Heart left ventricle (tissue), 16 donors: ENCODE measurements around the gene KCNMB2. TPM values are rescaled to one million over a fixed set of nuclear protein-coding genes. Genes with fewer than 3 reads are reported as not detected.

Source experiments
- ATAC-seq, 4 donors: fragments of 200-7000 bp; cut with Tn5 transposase; one replicate each; pipeline ENCODE4 v1.9.1; 2020 to 2022; ENCODE audit warnings: moderate library complexity in 4 of 4, mild to moderate bottlenecking in 3 of 4, moderate number of reproducible peaks in 1 of 4
- DNase-seq, 5 donors: peaks; one replicate each; pipeline ENCODE4 v3.0.0-alpha.2; 2020
- H3K27ac ChIP-seq, 12 donors: fragments of 200-600 bp; sonication (generic) in 4 of 12; one replicate each; pipeline versions ENCODE4 v1.5.0 to v1.8.0; 2016 to 2022; ENCODE audit warnings: mild to moderate bottlenecking in 2 of 12
- H3K27me3 ChIP-seq, 9 donors: fragments of 200-600 bp; sonication (generic) in 2 of 9; one replicate each; pipeline versions ENCODE4 v1.5.1 to v1.8.0; 2016 to 2022; ENCODE audit warnings: mild to moderate bottlenecking in 3 of 9
- H3K36me3 ChIP-seq, 9 donors: fragments of 200-600 bp; sonication (generic) in 2 of 9; one replicate each; pipeline versions ENCODE4 v1.5.0 to v1.8.0; 2018 to 2022; ENCODE audit warnings: mild to moderate bottlenecking in 2 of 9
- H3K4me1 ChIP-seq, 12 donors: fragments of 200-600 bp; sonication (generic) in 4 of 12; one replicate each; pipeline versions ENCODE4 v1.5.0 to v1.8.0; 2016 to 2022; ENCODE audit warnings: mild to moderate bottlenecking in 3 of 12
- H3K4me3 ChIP-seq, 12 donors: fragments of 200-600 bp; sonication (generic) in 4 of 12; one replicate each; pipeline versions ENCODE4 v1.5.0 to v1.8.0; 2017 to 2022; ENCODE audit warnings: mild to moderate bottlenecking in 9 of 12, moderate library complexity in 4 of 12
- H3K9me3 ChIP-seq, 12 donors: fragments of 200-600 bp; sonication (generic) in 4 of 12; one replicate each; pipeline versions ENCODE4 v1.5.0 to v1.8.0; 2016 to 2022; ENCODE audit warnings: mild to moderate bottlenecking in 1 of 12
- CTCF ChIP-seq, 12 donors: fragments of 200-600 bp; sonication (generic) in 4 of 12; IDR thresholded peaks; one replicate each; pipeline versions ENCODE4 v1.5.0 to v1.8.0; 2018 to 2022; ENCODE audit warnings: antibody characterized with exemption in 12 of 12, mild to moderate bottlenecking in 5 of 12
- POLR2A ChIP-seq, 2 donors: fragments of 450-650 bp; IDR thresholded peaks; one replicate each; pipeline ENCODE4 v1.6.1; 2017; ENCODE audit warnings: antibody characterized with exemption in 2 of 2, mild to moderate bottlenecking in 2 of 2, moderate library complexity in 2 of 2
- WGBS, 4 donors: extraction: QIAGEN DNeasy Blood & Tissue Kit in 2 of 4; methylation state at CpG; one replicate each; pipeline versions ENCODE4 v1.1.5 to v1.1.7; 2013 to 2018; 5-methylcytosine and 5-hydroxymethylcytosine counted together
- intact Hi-C, 10 donors: fragments of 100-400 bp; cut with DNase I; formaldehyde crosslinking; loops; one replicate each; pipeline versions ENCODE4 v1.11.1 to v1.14.2; 2022
- polyA plus RNA-seq, 2 donors: library from polyadenylated mRNA; stranded (reverse); fragments of 200-250 nt; gene quantifications; one replicate each; pipeline ENCODE4 v1.2.3, GENCODE V29; 2013
- total RNA-seq, 9 donors: library from RNA; depleted of rRNA in 2 of 9; stranded (reverse); fragments of >200 nt in 2 of 9; fragmentation: NEBNext Ultra II Directional in 3 of 9; extraction: Animal tissue kit (Norgen Biotek cat#: 25700) in 3 of 9; gene quantifications; one replicate each; pipeline versions ENCODE4 v1.1.0 to v1.2.4, GENCODE V29; 2016 to 2023
- donor health status: ischemic (EF 13 %, LVEDD 7.1; RV severe dilation, severe dysfunction).
- donor health status: healthy with polysubstance abuse.
- donor health status: DM: no; HTN: yes; CAD: no.
- donor health status: DM: no; HTN: no; CAD: no.
- donor health status: ischemic (EF 25% LVEDD 6.9; RV normal size, moderate dysfunction).
- donor health status: ischemic (EF 25% LVEDD 5.7; RV mildly dilated, moderate dysfunction).
- donor health status: healthy.
- donor health status: DM: yes; HTN: yes; CAD: no.
- donor health status: ischemic (EF 35%, LVEDD 5.7; RV mildly dilated, moderate dysfunction).
- donor health status: nonischemic (EF 11% LVEDD 7.7; RV severe dilation, severe dysfunction).
- donor health status: DM: yes; HTN: yes; CAD: no.
- donor health status: PGD.
- donor health status: ischemic (EF 29% LVEDD 5.4; RV normal size, mild dysfunction).
- donor health status: nonischemic (EF 23%, LVEDD 6.1; RV moderate dilation, normal function).

The KCNMB2 gene
- total and polyA plus RNA-seq, 11 donors: 0.37 to 5.7 (median 2.0) TPM; not detected in 1

- intact Hi-C loops: no loop called here
- WGBS, 4 donors: 83 to 87% (median 84%) methylated on average over 4 of the region's 4 CpGs
Observed at GRCh38 chr3:178761024-178761423, 224.8 kb downstream of the KCNMB2 start.

GRCh38 chr3:178761461-178761860 is 225.2 kb downstream of the KCNMB2 start:
- no peak for ATAC-seq
- peaks cover 0 to 7% (median 0%) of the 10 kb centered on the region in 12 donors for H3K4me1 ChIP-seq

More at GRCh38 chr3:178761024-178761423, 224.8 kb downstream of the KCNMB2 start:
- peaks cover 0 to 7% (median 0%) of the 10 kb centered on the region in 12 donors for H3K4me1 ChIP-seq
- no peak overlapping the region for H3K27ac ChIP-seq
- TF ChIP-seq CTCF (IDR thresholded peaks at IDR 0.05) (no peak), POLR2A (IDR thresholded peaks at IDR 0.05) (no peak)
- no peak for ATAC-seq
- no peak for DNase-seq
- H3K9me3 ChIP-seq: no peaks in the 10 kb centered on the region
- H3K27me3 ChIP-seq: no peaks in the 10 kb centered on the region
- H3K36me3 ChIP-seq: no peaks in the 10 kb centered on the region
- no peak overlapping the region for H3K4me3 ChIP-seq

GRCh38 chr3:178762385-178762784 is 226.1 kb downstream of the KCNMB2 start:
- H3K27me3 ChIP-seq: no peaks in the 10 kb centered on the region
- 33 to 56% (median 46%) methylated on average over 1 of the region's 1 CpG for WGBS, 4 donors
- no peak overlapping the region for H3K4me3 ChIP-seq
- intact Hi-C loops: no loop called here
- DNase-seq: no peak
- no peaks in the 10 kb centered on the region for H3K9me3 ChIP-seq
- H3K4me1 ChIP-seq: peaks cover 0 to 10% (median 0%) of the 10 kb centered on the region in 12 donors
- H3K27ac ChIP-seq: peak overlapping the region in 2 of 12 donors; percentile 10 to 14
- peak in 1 of 4 donors; percentile 52 for ATAC-seq
- TF ChIP-seq POLR2A (IDR thresholded peaks at IDR 0.05): no peak
- H3K36me3 ChIP-seq: no peaks in the 10 kb centered on the region

More at GRCh38 chr3:178761461-178761860, 225.2 kb downstream of the KCNMB2 start:
- DNase-seq: no peak
- H3K36me3 ChIP-seq: no peaks in the 10 kb centered on the region
- no peak overlapping the region for H3K4me3 ChIP-seq
- 73 to 85% (median 80%) methylated on average over 3 of the region's 3 CpGs for WGBS, 4 donors
- intact Hi-C loops: no loop called here
- no peaks in the 10 kb centered on the region for H3K27me3 ChIP-seq
- TF ChIP-seq POLR2A (IDR thresholded peaks at IDR 0.05) (no peak), CTCF (IDR thresholded peaks at IDR 0.05) (no peak)
- no peaks in the 10 kb centered on the region for H3K9me3 ChIP-seq
- H3K27ac ChIP-seq: no peak overlapping the region

GRCh38 chr3:178765472-178765871 is 229.2 kb downstream of the KCNMB2 start:
- H3K4me1 ChIP-seq: peaks cover 0 to 12% (median 0%) of the 10 kb centered on the region in 12 donors
- no peak for TF ChIP-seq POLR2A (IDR thresholded peaks at IDR 0.05)
- no peak for TF ChIP-seq CTCF (IDR thresholded peaks at IDR 0.05)
- H3K27ac ChIP-seq: no peak overlapping the region
- H3K9me3 ChIP-seq: no peaks in the 10 kb centered on the region
- intact Hi-C loops: no loop called here
- no peak overlapping the region for H3K4me3 ChIP-seq
- 71 to 87% (median 82%) methylated on average over 6 of the region's 6 CpGs for WGBS, 4 donors
- DNase-seq: no peak
- ATAC-seq: no peak
- H3K27me3 ChIP-seq: no peaks in the 10 kb centered on the region
- no peaks in the 10 kb centered on the region for H3K36me3 ChIP-seq

GRCh38 chr3:178767581-178767980 is 231.3 kb downstream of the KCNMB2 start:
- H3K36me3 ChIP-seq: no peaks in the 10 kb centered on the region
- ATAC-seq: peak in 1 of 4 donors; percentile 28
- intact Hi-C loops: no loop called here
- H3K4me1 ChIP-seq: peaks cover 0 to 12% (median 0%) of the 10 kb centered on the region in 12 donors
- no peaks in the 10 kb centered on the region for H3K27me3 ChIP-seq
- no peak overlapping the region for H3K4me3 ChIP-seq
- no peak for DNase-seq
- no peak overlapping the region for H3K27ac ChIP-seq
- H3K9me3 ChIP-seq: no peaks in the 10 kb centered on the region
- TF ChIP-seq POLR2A (IDR thresholded peaks at IDR 0.05): no peak
- TF ChIP-seq CTCF (IDR thresholded peaks at IDR 0.05): no peak
